HG02852 (cell line): ENCODE measurements around the gene ZNF484.
A peak's percentile ranks its signal among the peaks of the same experiment; 100 is the strongest.
"Not testable (repeated sequence)": the region's sequence is repeated elsewhere in the genome, so short reads cannot be mapped to it uniquely, and the experiment has no call there.

Source experiments
- ATAC-seq: cut with Tn5 transposase; IDR thresholded peaks from one replicate; pipeline ENCODE4 v1.9.1; 2021; ENCODE audit warnings: mild to moderate bottlenecking, moderate library complexity; ENCODE audit not compliant: unreplicated experiment

The ZNF484 gene

GRCh38 chr9:92877531-92878430 lies at the start of gene ZNF484:
Gene ZNF484, minus strand, starts transcription at chr9:92878038. Its CDS starts 3,009 bp downstream, at chr9:92875029.
- ATAC-seq, result peak; percentile 99

- no peak for ATAC-seq
These were observed 42.6 kb upstream of the ZNF484 start for GRCh38 chr9:92920437-92920836.

GRCh38 chr9:92917176-92917800 lies 39.5 kb upstream of the ZNF484 start:
- no peak for ATAC-seq

GRCh38 chr9:92911511-92912475 lies 34.0 kb upstream of the ZNF484 start:
- ATAC-seq, result no peak

- not testable (repeated sequence) for ATAC-seq
These were observed 27.3 kb upstream of the ZNF484 start for GRCh38 chr9:92905137-92905536.

GRCh38 chr9:92897323-92897722 lies 19.5 kb upstream of the ZNF484 start:
- ATAC-seq, result no peak

GRCh38 chr9:92895812-92896436 lies 18.1 kb upstream of the ZNF484 start:
- no peak for ATAC-seq

- no peak for ATAC-seq
These were observed 17.0 kb upstream of the ZNF484 start for GRCh38 chr9:92894711-92895362.

- not testable (repeated sequence) for ATAC-seq
These were observed 16.2 kb upstream of the ZNF484 start for GRCh38 chr9:92893916-92894610.

- ATAC-seq, result not testable (repeated sequence)
These were observed 14.4 kb upstream of the ZNF484 start for GRCh38 chr9:92892276-92892675.

- no peak for ATAC-seq
These were observed 12.9 kb upstream of the ZNF484 start for GRCh38 chr9:92890761-92891160.

- no peak for ATAC-seq
These were observed 10.1 kb upstream of the ZNF484 start for GRCh38 chr9:92887880-92888338.

- ATAC-seq, result not testable (repeated sequence)
These were observed 9.2 kb upstream of the ZNF484 start for GRCh38 chr9:92886846-92887610.

- ATAC-seq, result not testable (repeated sequence)
These were observed 6.0 kb upstream of the ZNF484 start for GRCh38 chr9:92883666-92884405.

GRCh38 chr9:92882276-92882675 lies 4.4 kb upstream of the ZNF484 start:
- no peak for ATAC-seq

GRCh38 chr9:92875373-92875772 lies 2.5 kb downstream of the ZNF484 start:
- ATAC-seq, result no peak

GRCh38 chr9:92870289-92870688 lies 7.5 kb downstream of the ZNF484 start:
- ATAC-seq, result no peak

- not testable (repeated sequence) for ATAC-seq
These were observed 11.2 kb downstream of the ZNF484 start for GRCh38 chr9:92866600-92866999.
